Ishikawa (cell line): ENCODE data around the gene ERCC6L2.

Experiments used
- CEBPB ChIP-seq: IDR thresholded peaks from 2 replicates; pipeline ENCODE4 v1.6.1; 2012
- CREB1 ChIP-seq: IDR thresholded peaks from 2 replicates; pipeline ENCODE4 v1.6.1; 2012; ENCODE audit warnings: low read depth
- EGR1 ChIP-seq: IDR thresholded peaks from 2 replicates; pipeline ENCODE4 v1.6.1; 2012
- EP300 ChIP-seq: IDR thresholded peaks from 2 replicates; pipeline ENCODE4 v1.6.1; 2012; ENCODE audit warnings: borderline replicate concordance
- FOXM1 ChIP-seq: IDR thresholded peaks from 2 replicates; pipeline ENCODE4 v1.6.1; 2012; ENCODE audit warnings: low read depth, borderline replicate concordance
- NFIC ChIP-seq: IDR thresholded peaks from 2 replicates; pipeline ENCODE4 v1.6.1; 2012
- RAD21 ChIP-seq: IDR thresholded peaks from 2 replicates; pipeline ENCODE4 v1.6.1; 2012; ENCODE audit warnings: low read depth
- TAF1 ChIP-seq: IDR thresholded peaks from 2 replicates; pipeline ENCODE4 v1.6.1; 2012; ENCODE audit warnings: low read depth, mild to moderate bottlenecking
- TCF12 ChIP-seq: IDR thresholded peaks from 2 replicates; pipeline ENCODE4 v1.6.1; 2012; ENCODE audit warnings: low read depth
- TEAD4 ChIP-seq: IDR thresholded peaks from 2 replicates; pipeline ENCODE4 v1.6.1; 2012
- USF1 ChIP-seq: IDR thresholded peaks from 2 replicates; pipeline ENCODE4 v1.6.1; 2012
- YY1 ChIP-seq: IDR thresholded peaks from 2 replicates; pipeline ENCODE4 v1.6.1; 2012; ENCODE audit warnings: low read depth
- ZBTB7A ChIP-seq: IDR thresholded peaks from 2 replicates; pipeline ENCODE4 v1.6.1; 2012; ENCODE audit warnings: low read depth
- TF ChIP-seq, protein P1 (sequence below): IDR thresholded peaks from 2 replicates; pipeline ENCODE4 v1.6.1; 2012; ENCODE audit warnings: low read depth, mild to moderate bottlenecking
- TF ChIP-seq, protein P2 (sequence below): IDR thresholded peaks from 2 replicates; pipeline ENCODE4 v1.6.1; 2012

The ERCC6L2 gene

GRCh38 chr9:95870352-95870751 is 5.1 kb upstream of the ERCC6L2 start:
- TF ChIP-seq YY1, result no peak
- no peak for TF ChIP-seq EP300
- TF ChIP-seq TEAD4, result no peak
- no peak for TF ChIP-seq CEBPB

- TF ChIP-seq TAF1, result no peak
- TF ChIP-seq USF1, result no peak
- no peak for TF ChIP-seq ZBTB7A
- no peak for TF ChIP-seq RAD21
- TF ChIP-seq YY1, result no peak
- TF ChIP-seq CREB1, result no peak
- no peak for TF ChIP-seq EGR1
- TF ChIP-seq TEAD4, result no peak
- no peak for TF ChIP-seq NFIC
- TF ChIP-seq, protein P1, sequence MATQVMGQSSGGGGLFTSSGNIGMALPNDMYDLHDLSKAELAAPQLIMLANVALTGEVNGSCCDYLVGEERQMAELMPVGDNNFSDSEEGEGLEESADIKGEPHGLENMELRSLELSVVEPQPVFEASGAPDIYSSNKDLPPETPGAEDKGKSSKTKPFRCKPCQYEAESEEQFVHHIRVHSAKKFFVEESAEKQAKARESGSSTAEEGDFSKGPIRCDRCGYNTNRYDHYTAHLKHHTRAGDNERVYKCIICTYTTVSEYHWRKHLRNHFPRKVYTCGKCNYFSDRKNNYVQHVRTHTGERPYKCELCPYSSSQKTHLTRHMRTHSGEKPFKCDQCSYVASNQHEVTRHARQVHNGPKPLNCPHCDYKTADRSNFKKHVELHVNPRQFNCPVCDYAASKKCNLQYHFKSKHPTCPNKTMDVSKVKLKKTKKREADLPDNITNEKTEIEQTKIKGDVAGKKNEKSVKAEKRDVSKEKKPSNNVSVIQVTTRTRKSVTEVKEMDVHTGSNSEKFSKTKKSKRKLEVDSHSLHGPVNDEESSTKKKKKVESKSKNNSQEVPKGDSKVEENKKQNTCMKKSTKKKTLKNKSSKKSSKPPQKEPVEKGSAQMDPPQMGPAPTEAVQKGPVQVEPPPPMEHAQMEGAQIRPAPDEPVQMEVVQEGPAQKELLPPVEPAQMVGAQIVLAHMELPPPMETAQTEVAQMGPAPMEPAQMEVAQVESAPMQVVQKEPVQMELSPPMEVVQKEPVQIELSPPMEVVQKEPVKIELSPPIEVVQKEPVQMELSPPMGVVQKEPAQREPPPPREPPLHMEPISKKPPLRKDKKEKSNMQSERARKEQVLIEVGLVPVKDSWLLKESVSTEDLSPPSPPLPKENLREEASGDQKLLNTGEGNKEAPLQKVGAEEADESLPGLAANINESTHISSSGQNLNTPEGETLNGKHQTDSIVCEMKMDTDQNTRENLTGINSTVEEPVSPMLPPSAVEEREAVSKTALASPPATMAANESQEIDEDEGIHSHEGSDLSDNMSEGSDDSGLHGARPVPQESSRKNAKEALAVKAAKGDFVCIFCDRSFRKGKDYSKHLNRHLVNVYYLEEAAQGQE, result no peak
- no peak for TF ChIP-seq FOXM1
- TF ChIP-seq TCF12, result no peak
- no peak for TF ChIP-seq CEBPB
- TF ChIP-seq EP300, result no peak
- TF ChIP-seq, protein P2, sequence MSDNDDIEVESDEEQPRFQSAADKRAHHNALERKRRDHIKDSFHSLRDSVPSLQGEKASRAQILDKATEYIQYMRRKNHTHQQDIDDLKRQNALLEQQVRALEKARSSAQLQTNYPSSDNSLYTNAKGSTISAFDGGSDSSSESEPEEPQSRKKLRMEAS, result no peak
These were observed 4.6 kb upstream of the ERCC6L2 start for GRCh38 chr9:95870906-95871305.

DNA sequence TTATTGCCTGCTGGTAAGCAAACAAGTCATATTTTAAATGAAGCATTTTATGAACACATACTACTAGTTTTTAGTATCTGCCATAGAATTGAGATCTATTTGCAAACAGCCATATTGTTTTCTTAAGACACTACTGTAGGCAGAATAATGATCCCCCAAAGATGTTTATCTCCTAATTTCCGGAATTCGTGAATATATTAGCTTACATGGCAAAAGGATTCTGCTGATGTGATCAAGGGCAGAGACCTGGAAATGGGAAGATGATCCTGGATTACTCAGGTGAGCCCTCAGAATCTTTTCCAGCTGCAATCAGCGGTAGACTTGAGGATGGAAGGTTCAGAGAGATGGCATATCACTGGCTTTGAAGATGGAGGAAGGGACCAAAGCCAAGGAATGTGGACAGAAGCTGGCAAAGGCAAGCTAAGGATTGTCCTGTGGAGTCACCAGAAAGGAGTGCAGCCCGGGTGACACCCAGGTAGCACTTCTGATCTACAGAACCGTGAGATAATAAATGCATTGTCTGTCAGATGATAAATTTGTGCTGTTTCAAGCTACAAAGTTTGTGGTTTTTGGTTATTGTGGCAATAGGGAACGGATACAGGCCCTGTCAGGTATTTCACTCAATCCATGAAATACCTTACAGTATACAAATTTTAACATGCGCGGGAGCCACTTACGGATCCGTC is 1.0 kb upstream of the ERCC6L2 start:
- TF ChIP-seq TEAD4, result 0 out of 2 replicates have a peak, but pooled peaks have one; percentile 19
- TF ChIP-seq, protein P2, result no peak

DNA sequence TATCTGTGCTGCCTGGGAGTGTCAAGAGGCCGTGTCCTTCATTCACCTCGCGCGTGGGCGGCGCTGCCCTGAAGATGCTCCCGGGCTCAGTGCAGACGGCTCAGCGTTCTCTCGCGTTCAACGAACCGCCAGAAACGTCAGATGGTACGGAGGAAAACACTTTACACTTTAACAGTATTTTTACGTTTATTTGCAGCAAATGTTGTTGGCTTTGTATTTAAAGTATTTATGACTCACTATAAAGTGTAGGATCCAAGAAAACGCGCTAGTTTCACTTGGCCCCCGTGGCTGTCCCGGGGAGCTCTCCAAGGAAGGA is 544 bp upstream of the ERCC6L2 start:
- TF ChIP-seq EGR1 (peak; percentile 82), NFIC (no peak), CEBPB (no peak)
- TF ChIP-seq, protein P1, result no peak

DNA sequence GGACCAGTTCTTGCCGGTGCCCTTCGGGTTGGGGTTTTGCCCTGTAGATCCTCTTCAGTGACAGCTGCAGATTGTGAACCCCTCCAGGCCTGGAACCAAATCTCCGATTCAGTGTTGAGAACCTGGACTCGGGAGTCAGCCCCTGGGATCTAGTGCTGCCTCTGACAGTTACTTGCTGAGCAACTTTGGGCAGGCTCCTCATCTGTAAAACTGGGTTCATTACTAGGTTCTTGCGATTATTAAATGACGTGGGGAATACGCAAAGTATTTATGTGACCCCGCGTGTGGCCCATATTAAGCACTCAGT is 600 bp downstream of the ERCC6L2 start:
- no peak for TF ChIP-seq NFIC
- no peak for TF ChIP-seq EP300
- no peak for TF ChIP-seq YY1

- no peak for TF ChIP-seq CREB1
- TF ChIP-seq, protein P1, result no peak
- TF ChIP-seq FOXM1, result no peak
- TF ChIP-seq USF1, result no peak
- TF ChIP-seq EGR1, result no peak
- TF ChIP-seq NFIC, result no peak
- no peak for TF ChIP-seq ZBTB7A
- TF ChIP-seq CEBPB, result no peak
- no peak for TF ChIP-seq TCF12
- TF ChIP-seq TAF1, result no peak
These were observed 1.1 kb downstream of the ERCC6L2 start for GRCh38 chr9:95876595-95876994.
